MM.1S (cell line): ENCODE measurements around the gene RAB11FIP4.

ENCODE experiments used
- DNase-seq: peaks from one replicate; pipeline ENCODE4 v3.0.0-alpha.2; 2015
- H2AFZ ChIP-seq: fragments of 300-600 bp; sonication (generic); 2 replicates; pipeline ENCODE4 v1.6.0; 2016; ENCODE audit warnings: antibody characterized with exemption, low read length
- H3F3A ChIP-seq: fragments of 300-600 bp; sonication (generic); 2 replicates; pipeline ENCODE4 v1.6.1; 2016; ENCODE audit warnings: mild to moderate bottlenecking, antibody characterized with exemption, low read length, moderate library complexity, mixed read lengths; ENCODE audit not compliant: insufficient read depth
- H3K27ac ChIP-seq: fragments of 300-600 bp; sonication (generic); 2 replicates; pipeline ENCODE4 v1.5.1; 2016; ENCODE audit warnings: mild to moderate bottlenecking, low read length
- H3K27me3 ChIP-seq: fragments of 300-600 bp; sonication (generic); replicated peaks from 2 replicates; pipeline ENCODE4 v1.6.0; 2016; ENCODE audit warnings: low read length; ENCODE audit not compliant: insufficient read depth
- H3K36me3 ChIP-seq: fragments of 300-600 bp; sonication (generic); replicated peaks from 2 replicates; pipeline ENCODE4 v1.6.1; 2016; ENCODE audit warnings: mild to moderate bottlenecking, low read length, mixed read lengths; ENCODE audit not compliant: insufficient read depth
- H3K4me1 ChIP-seq: fragments of 300-600 bp; sonication (generic); 2 replicates; pipeline ENCODE4 v1.6.1; 2016; ENCODE audit warnings: low read length, mixed read lengths
- H3K4me2 ChIP-seq: fragments of 300-600 bp; sonication (generic); 2 replicates; pipeline ENCODE4 v1.6.0; 2016; ENCODE audit warnings: low read depth, low read length
- H3K4me3 ChIP-seq: fragments of 300-600 bp; sonication (generic); 2 replicates; pipeline ENCODE4 v1.5.1; 2016; ENCODE audit warnings: low read length, mixed read lengths
- H3K79me2 ChIP-seq: fragments of 300-600 bp; sonication (generic); 2 replicates; pipeline ENCODE4 v1.6.1; 2016; ENCODE audit warnings: mixed run types, low read length, mixed read lengths
- H3K9ac ChIP-seq: fragments of 300-600 bp; sonication (generic); 2 replicates; pipeline ENCODE4 v1.6.1; 2016; ENCODE audit warnings: low read length, mixed read lengths
- H3K9me2 ChIP-seq: fragments of 300-600 bp; sonication (generic); replicated peaks from 2 replicates; pipeline ENCODE4 v1.6.1; 2016; ENCODE audit warnings: mild to moderate bottlenecking, low read length, mixed read lengths; ENCODE audit not compliant: insufficient read depth
- H3K9me3 ChIP-seq: fragments of 300-600 bp; sonication (generic); replicated peaks from 2 replicates; pipeline ENCODE4 v1.6.1; 2016; ENCODE audit warnings: mild to moderate bottlenecking, low read length, mixed read lengths; ENCODE audit not compliant: insufficient read depth
- H4K20me1 ChIP-seq: fragments of 300-600 bp; sonication (generic); 2 replicates; pipeline ENCODE4 v1.6.1; 2016; ENCODE audit warnings: mild to moderate bottlenecking, low read length, moderate library complexity, mixed read lengths; ENCODE audit not compliant: insufficient read depth
- EZH2 ChIP-seq: fragments of 300-600 bp; sonication (generic); optimal IDR thresholded peaks from 2 replicates; pipeline ENCODE3; 2017; ENCODE audit warnings: low read depth, mild to moderate bottlenecking, antibody characterized with exemption, low read length, mixed read lengths
- EZH2phosphoT487 ChIP-seq: fragments of 300-600 bp; sonication (generic); IDR thresholded peaks from 2 replicates; pipeline ENCODE4 v1.6.1; 2018; ENCODE audit warnings: antibody characterized with exemption, low read length
- TF ChIP-seq, protein P1 (sequence below): fragments of 300-600 bp; sonication (generic); IDR thresholded peaks from 2 replicates; pipeline ENCODE4 v1.5.1; 2016; ENCODE audit warnings: antibody characterized with exemption, low read length, mixed read lengths

Gene RAB11FIP4

DNA sequence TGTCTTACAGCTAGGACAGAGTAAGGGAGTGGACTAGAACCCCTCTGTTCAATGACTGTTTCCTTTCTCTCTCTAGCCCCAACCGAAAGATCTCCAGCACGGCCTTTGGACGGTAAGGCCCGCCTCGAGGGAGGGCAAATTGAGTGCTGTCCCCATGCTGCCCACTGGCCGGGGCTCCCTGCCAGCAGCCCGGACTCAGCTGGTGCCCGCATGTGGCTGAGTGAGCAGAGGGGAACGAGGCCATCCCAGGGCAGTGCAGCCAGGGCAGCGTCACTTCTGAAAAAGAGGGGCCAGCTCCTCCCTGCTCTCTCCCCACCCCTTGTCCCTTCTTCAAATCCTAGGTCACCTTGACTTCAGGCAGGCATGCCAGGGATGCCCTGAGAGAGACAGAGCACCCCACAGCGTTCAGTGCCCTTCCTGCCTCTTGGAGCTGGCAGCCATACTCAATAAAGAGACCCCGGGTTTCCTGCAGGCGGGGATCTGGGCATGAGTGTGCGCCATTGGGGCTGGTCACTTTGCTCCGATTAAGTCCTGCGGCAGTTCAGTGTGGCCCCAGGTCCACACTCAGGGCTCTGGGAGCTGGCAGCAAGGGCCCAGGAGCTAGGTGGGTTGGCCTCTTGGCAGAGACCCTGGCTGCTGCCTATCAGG, 130.9 kb downstream of the RAB11FIP4 start:
- no peaks in the 10 kb centered on the region for H3K79me2 ChIP-seq
- no peaks in the 10 kb centered on the region for H3K9me3 ChIP-seq
- H3K4me3 ChIP-seq = no peak overlapping the region
- TF ChIP-seq EZH2 (no peak), EZH2phosphoT487 (no peak)
- TF ChIP-seq, protein P1, sequence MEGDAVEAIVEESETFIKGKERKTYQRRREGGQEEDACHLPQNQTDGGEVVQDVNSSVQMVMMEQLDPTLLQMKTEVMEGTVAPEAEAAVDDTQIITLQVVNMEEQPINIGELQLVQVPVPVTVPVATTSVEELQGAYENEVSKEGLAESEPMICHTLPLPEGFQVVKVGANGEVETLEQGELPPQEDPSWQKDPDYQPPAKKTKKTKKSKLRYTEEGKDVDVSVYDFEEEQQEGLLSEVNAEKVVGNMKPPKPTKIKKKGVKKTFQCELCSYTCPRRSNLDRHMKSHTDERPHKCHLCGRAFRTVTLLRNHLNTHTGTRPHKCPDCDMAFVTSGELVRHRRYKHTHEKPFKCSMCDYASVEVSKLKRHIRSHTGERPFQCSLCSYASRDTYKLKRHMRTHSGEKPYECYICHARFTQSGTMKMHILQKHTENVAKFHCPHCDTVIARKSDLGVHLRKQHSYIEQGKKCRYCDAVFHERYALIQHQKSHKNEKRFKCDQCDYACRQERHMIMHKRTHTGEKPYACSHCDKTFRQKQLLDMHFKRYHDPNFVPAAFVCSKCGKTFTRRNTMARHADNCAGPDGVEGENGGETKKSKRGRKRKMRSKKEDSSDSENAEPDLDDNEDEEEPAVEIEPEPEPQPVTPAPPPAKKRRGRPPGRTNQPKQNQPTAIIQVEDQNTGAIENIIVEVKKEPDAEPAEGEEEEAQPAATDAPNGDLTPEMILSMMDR = no peak
- no peaks in the 10 kb centered on the region for H3F3A ChIP-seq
- H3K9ac ChIP-seq = no peak overlapping the region
- H4K20me1 ChIP-seq = no peaks in the 10 kb centered on the region
- no peak overlapping the region for H3K4me2 ChIP-seq
- H3K27ac ChIP-seq = no peak overlapping the region
- H3K36me3 ChIP-seq = no peaks in the 10 kb centered on the region
- no peak overlapping the region for H2AFZ ChIP-seq
- no peak for DNase-seq
- H3K27me3 ChIP-seq = no peaks in the 10 kb centered on the region
- H3K4me1 ChIP-seq = no peaks in the 10 kb centered on the region
- H3K9me2 ChIP-seq = no peaks in the 10 kb centered on the region

DNA sequence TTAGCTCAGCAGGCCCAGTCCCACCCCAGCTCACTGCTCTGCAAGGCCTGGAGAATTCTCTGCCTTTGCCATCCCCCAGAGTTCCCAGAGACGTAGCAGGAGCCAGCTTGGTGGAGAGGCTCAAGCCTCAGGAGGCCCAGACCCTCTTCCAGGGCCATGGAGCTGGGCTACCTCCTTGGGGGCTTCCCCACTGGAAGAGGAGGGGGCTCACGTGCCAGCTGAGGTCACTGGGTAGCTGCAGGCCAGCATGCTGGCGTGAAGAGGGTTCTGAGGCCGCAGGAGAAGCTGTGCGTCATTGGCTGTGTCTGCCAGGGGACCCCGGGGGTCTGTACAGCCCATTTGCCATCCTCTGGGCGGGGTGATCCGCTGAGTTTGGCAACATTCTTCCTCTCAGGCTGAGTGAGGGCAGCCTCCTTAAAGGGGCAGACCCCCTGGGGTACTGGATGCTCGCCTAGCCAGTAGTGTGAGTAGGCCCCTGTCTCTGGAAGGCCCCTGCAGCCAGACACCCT, 131.6 kb downstream of the RAB11FIP4 start:
- H3K4me3 ChIP-seq = no peak overlapping the region
- no peak overlapping the region for H3K4me2 ChIP-seq
- H2AFZ ChIP-seq = no peak overlapping the region
- no peaks in the 10 kb centered on the region for H3K79me2 ChIP-seq
- no peaks in the 10 kb centered on the region for H3K27me3 ChIP-seq
- no peak overlapping the region for H3K27ac ChIP-seq
- H4K20me1 ChIP-seq = no peaks in the 10 kb centered on the region
- H3F3A ChIP-seq = no peaks in the 10 kb centered on the region
- no peaks in the 10 kb centered on the region for H3K36me3 ChIP-seq
- H3K4me1 ChIP-seq = no peaks in the 10 kb centered on the region
- no peak for TF ChIP-seq EZH2
- TF ChIP-seq EZH2phosphoT487 = no peak
- TF ChIP-seq, protein P1 = no peak
- no peak for DNase-seq
- H3K9me3 ChIP-seq = no peaks in the 10 kb centered on the region
- no peaks in the 10 kb centered on the region for H3K9me2 ChIP-seq
- no peak overlapping the region for H3K9ac ChIP-seq

DNA sequence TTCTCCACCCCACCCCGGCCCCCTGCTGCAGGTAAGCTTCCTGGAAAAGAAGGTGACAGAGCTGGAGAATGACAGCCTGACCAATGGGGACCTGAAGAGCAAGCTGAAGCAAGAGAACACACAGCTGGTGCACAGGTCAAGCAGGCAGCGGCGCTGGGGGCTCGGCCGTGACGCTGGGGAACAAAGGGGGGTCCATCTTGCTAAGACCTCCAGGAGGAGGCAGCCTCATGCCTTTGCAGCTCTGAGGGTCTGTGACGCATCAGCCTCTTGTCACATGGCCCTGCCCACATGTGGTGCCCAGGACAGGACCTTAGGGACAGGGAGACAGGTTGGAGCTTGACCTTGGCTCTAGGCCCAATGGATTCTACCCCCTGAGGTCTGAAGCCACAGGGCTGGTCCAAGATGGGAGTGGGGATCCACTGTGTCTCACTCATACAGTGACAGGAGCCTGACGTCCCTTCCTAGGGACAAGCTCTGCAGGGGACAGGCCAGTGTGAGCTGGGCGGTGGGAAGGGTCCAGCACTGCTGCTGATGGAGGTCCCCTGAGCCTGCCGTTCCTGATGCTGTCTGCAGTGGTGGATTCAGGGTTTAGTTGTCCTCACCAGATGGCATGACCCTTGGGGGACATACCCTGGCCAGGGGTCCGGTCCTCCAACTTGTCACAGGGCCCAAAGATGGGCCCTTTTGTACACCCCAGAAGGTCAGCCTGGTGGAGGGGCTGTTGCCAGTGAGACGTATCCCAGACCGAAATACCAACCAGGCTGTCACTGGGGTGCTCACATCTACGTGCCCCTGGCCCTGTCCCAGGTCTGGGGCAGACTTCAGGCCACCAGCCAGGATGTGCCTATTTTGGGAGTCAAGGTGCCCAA, 132.6 kb downstream of the RAB11FIP4 start:
- Histone ChIP-seq H3K4me3 (no peak overlapping the region), H4K20me1 (no peaks in the 10 kb centered on the region), H3K27me3 (no peaks in the 10 kb centered on the region), H3K9ac (no peak overlapping the region), H3K27ac (no peak overlapping the region), H2AFZ (no peak overlapping the region), H3K4me2 (no peak overlapping the region), H3K79me2 (no peaks in the 10 kb centered on the region), H3K4me1 (no peaks in the 10 kb centered on the region), H3F3A (no peaks in the 10 kb centered on the region), H3K9me3 (no peaks in the 10 kb centered on the region), H3K9me2 (no peaks in the 10 kb centered on the region), H3K36me3 (no peaks in the 10 kb centered on the region)
- TF ChIP-seq EZH2 (no peak), EZH2phosphoT487 (no peak)
- TF ChIP-seq, protein P1 = no peak
- no peak for DNase-seq
